ENCODE data around the gene PPARD. TPM values are rescaled to one million over a fixed set of nuclear protein-coding genes. Genes with fewer than 3 reads are reported as not detected.
A peak's percentile ranks its signal among the peaks of the same experiment; 100 is the strongest.
"Not testable (repeated sequence)": the region's sequence is repeated elsewhere in the genome, so short reads cannot be mapped to it uniquely, and the experiment has no call there.

Gene PPARD
- 38.5 TPM for total RNA-seq

DNA sequence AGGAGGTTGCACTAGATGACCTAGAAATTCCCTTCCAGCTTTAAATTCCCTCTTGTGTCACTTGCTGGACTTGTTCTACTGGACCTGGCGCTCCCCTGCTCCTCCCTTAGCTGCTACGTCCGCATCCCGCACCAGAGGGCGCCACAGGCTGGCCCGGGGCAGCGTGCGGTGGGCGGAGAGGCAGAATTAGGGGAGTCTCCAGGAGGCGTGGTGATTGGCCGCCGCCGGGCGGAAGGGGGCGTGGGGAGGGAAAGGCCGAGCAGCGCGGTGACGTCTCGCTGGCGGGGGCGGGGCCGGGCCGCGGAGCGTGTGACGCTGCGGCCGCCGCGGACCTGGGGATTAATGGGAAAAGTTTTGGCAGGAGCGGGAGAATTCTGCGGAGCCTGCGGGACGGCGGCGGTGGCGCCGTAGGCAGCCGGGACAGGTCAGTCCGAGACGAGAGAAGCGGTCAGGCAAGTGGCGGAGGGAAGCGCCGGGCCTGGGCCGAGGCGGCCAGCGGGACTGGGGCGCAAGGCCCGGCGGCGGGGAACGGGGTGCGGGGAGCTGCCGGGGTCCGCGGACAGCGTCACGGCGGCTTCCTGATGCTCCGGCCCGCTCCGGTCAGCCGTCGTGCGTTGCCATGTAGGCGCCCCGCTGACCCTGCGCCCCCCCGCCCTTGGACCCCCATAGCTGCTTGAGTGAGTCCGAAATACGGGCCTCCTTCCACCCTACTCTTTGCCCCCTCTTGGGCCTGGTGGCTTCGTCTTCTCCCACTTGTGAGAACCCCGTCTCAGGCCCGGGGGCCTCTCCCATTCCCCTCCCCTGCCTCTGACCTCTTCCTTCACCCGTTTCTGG is at the start of gene PPARD:
PPARD (plus strand) TSS at position 301 of the 834 bp plus-strand sequence. CDS start 68,530 bp downstream, outside the sequence.
- peak; percentile 99 for ATAC-seq

DNA sequence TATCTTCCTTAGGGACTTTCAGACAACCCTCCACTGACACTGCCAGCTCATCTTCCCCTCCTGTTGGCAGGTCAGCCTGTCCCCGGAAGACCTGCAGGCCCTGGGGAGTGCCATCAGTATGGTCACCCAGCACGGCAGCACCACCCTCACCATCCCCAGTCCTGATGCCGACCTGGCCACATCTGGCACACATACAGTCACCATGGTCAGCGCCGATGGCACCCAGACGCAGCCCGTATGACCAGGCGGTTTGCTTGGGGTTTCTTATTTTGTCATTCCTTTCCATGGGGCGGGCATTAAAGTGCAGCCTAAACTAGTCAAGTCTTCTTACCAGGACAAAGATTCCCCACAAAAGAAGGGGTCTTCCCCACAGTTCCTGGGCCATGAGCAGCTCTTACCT is 48.7 kb upstream of the PPARD start:
- ATAC-seq, result no peak

DNA sequence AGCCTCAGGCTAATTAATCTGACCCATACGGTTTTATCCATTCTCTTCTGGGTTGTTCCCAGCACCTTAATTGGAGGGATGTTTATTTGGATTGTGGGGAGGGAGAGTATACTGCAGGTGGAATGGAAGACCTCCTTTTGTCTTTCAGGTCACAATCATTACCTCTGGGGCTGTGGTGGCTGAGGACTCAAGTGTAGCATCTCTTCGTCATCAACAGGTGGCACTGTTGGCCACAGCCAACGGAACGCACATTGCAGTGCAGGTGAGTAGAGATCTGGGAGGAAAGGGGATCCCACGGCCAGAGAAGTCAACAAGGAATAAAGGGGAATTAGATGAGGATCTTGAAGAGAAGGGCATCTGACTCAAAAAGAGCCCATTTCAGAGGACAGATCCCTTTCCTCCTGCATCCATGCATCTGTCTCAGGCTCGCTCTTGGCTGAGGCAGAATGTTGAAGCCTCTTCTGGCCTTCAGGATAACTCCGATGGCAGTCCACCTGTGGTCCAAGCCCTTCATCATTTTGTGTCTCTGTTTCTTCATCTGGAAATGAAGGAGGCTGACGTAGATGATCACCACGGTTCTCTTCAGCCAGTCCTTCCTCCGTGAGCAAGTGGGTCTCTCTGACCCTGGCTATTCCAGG is 47.9 kb upstream of the PPARD start:
- ATAC-seq, result no peak

DNA sequence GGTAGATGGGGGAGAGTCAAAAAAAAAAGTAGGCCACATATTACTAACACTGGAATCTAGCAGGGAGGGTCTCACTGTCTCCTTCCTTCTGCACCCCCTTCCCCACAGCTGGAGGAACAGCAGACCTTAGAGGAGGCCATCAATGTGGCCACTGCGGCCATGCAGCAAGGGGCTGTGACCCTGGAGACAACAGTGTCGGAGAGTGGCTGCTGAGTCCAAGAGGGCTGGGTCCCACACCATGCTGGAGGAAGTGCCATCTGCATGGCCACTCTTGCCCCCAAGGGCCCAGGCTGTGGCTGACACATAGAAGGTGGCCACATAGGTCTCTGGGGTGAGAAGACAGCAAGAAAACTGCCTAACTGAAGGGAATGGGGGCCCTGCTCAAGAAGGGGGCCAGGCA is 47.3 kb upstream of the PPARD start:
- ATAC-seq, result no peak

DNA sequence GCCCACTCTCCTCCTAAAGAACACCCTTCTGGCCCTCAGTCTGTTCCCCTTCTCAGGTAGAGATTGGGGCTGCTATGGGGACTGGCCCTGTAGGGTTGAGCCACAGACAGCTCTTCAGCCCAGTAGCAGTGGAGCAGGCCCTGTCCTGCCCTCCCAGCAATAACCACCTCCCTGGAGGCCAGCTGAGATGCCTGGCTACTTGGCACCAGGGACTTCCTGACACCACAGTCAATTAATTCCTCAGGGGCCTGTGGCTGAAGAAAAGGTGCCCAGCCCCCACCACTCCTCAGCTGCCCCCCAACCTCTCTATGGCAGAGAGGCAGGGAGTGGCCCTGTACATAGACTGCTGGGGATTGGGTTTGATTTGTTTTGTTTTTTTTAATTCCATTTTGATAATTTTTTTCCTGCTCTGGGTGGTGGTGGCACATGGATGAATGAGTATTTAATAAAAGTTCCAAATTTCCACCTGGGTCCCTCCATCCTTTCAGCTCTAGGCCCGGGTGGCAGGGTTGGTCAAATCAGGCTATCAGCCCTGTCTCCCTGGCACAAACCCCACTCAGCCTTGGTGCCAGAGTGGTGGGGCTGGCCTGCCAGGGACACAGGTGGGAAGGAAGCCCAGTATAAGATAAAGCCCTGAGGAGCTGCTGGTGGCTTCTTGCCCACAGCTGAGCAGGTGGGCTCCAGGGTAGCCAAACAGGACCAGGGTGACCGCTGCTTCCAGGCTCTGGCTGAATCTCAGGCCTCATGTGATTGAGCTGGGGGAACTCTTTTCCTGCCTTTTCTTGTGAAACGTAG is 46.6 kb upstream of the PPARD start:
- ATAC-seq, result no peak

DNA sequence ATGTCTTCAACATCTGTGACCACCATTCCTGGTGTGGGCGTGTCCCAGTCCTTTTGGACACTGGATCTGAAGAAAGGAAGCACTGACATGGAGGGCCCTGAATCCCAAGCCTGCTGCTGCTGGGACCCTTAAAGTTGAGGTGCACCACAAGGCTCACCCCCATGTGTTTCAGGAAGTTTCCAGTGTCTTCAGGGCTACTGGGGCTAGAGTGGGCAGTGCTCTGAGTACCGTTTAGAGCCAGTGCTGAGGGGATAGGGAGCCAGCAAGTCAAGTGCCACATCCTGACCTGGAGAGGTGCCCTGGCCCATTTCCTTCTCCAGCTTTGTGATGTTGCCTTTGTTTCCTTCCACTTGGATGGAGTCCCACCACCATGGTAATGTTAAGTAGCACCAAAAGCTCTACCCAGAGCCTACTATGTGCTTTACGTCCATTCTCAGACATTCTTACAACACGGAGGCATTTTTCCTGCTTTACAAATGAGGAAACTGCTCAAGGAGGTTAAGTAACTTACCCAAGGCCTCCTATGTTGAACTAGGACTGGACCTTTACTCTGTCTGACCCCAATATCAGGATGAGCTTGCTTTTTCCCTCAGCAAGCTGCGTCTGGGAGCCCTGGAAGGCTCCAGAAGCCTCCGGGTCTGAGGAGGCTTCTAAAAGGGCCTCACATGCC is 45.3 kb upstream of the PPARD start:
- ATAC-seq, result no peak

DNA sequence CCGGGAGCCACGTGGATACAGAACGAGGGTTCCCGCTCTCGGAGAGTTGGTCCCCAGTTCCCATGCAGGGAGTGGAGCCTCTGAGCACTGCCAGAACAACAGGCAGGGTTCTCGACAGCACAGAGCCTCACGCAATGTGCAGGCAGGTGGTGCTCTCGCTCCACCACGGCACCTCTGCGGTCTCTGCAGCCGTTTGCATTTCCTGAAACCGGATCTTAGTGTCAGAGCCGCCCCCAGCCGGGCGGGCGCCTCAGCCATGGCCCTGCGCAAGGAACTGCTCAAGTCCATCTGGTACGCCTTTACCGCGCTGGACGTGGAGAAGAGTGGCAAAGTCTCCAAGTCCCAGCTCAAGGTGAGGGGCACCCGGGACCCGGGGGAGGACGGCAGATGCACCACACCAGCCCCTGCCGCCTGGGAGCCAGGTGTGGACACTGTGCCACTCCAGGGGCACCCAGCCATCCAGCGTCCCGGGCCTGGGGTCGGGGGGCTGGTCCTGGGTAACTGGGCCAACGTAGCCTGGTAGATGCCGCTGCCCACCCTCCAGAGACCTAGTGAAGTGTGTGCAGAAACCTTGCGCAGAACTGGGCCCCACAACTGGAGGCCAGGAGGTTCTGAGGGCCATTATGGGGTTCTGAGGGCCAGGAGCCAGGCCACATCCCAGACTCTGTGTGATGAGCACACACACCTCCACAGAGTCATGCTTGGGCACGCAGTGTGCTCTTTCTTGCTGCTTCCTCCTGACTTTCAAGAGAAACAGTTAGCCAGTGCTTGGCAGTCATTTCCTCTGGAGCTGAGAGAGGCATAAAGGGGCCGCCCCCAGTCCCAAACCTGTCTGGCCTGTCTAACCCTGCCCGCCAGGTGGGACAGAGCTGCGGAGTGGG is 44.5 kb upstream of the PPARD start, which contains the start of gene DEF6:
DEF6 (plus strand) TSS at position 218 of the 881 bp plus-strand sequence; CDS start at position 257, 39 bp downstream.
- peak; percentile 87 for ATAC-seq

DNA sequence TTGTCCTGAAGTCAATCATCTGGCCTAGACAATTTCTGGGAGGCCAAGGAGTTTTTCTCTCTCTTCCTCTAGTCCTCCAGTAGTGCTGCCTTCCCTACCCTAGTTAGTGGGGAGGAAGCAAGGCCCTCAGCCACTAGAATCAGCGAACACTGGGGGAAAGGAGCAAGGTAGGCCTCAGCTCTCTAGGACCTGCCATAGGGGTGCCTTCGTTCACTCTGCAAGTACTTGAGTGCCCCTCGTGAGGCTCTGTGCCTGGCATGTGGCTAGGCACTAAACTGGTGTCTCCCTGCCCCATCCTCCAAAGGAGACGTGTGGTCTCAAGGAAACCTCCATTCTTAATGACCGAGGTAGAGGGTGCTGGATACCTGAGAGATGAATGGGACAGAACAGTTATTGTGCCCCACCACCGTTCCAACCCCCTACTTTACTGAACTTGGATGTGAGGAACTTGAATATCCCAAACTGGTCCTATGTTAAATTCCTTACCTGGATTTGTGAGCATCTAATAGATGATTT is 43.7 kb upstream of the PPARD start:
- no peak for ATAC-seq

DNA sequence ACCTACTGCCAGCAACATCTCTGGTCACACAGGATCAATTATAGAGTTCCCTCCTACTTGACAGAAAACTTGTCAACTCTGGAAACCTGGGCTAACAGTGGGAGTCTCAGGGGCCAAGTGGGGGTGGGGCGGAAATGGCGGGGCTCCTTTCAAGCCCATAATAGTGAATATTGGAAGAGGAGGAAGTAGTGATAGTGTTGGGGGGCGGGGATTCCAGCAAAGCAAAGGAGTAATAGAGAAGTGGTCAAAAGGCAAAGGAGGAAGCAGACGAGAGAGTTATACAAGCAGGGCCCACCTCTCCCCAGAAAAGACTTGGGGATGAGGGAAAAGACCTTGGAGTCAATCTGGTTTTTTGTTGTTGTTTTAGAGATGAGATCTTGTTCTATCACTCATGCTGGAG is 42.7 kb upstream of the PPARD start:
- ATAC-seq, result no peak

DNA sequence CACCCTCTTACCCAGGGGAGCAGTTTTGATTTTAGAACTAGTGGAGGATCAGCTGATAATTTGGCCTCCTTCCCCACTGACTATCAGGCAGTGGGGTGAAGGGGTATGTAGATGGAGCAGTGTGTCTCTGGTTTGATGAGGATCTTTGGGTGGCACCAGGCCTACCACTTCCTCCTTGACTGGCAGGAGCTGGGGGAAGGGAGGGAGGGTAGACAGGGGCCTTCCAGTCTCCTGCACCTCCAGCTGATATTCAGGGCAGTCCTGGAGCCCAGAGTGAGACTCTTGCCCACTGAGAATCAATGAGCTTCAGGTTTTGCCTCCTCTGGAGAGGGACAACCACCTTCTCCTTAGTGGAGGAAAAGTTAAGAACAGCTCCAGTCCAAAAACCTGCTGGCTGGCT is 41.5 kb upstream of the PPARD start:
- ATAC-seq, result no peak

DNA sequence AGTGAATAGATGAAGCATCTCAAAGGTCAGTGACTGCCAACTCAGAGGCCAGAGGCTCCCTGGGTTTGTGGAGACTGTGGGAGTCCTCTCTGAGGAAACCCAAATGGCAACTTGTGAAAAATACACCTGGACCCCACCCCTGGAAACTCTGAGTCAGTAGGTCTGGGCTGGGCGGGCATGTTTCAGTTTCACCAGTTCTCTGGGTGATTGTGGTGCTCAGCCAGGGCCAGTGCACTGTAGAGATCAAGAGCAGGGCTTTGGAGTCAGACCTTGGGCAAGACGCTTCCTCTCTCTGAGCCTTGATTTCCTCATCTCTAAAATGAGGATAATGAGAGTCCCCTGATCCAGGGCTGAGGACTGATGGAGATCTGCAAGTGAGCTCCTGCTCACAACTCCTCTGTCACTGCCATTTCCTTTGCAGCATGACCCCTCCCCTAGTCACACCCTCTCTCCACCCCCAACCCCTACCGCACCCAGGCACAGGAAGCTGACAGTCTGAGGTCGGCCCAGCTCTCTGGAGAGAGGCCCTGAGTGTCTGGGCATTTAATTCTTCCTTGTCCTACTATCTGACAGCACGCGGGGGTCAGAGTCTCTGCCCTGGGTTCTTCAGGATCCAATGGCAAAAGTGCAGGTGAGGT is 39.6 kb upstream of the PPARD start:
- ATAC-seq, result peak; percentile 77

DNA sequence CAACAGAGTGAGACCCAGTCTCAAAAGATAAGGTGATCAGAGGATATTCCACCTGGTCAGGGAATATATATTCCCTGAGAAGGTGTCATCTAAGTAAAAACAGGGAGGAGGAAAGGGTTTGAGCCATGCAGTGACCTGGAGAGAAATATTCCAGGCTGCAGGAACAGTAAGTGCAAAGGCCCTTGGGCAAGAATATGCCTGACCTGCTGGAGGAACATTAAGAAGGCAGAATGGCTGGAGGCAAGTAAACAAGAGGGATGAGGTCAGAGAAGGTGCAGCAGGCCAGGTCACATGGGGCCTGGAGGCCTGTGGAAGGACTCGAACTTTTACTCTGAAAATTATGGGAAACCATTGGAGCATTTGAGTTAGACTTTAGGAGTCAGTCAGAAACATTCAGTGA is 38.1 kb upstream of the PPARD start:
- no peak for ATAC-seq

DNA sequence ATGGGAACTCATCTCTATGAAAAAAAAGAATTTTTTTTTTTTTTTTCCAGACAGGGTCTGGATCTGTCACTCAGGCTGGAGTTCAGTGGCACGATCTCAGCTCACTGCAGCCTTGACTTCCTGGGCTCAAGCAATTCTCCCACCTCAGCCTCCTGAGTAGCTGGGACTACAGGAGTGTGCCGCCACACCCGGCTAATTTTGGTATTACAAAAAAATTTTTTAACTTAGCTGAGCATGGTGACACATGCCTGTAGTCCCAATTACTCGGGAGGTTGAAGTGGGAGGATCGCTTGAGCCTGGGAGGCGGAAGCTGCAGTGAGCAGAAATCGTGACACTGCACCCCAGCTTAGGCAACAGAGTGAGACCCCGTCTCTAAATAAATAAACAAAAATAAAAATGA is 37.2 kb upstream of the PPARD start:
- no peak for ATAC-seq

DNA sequence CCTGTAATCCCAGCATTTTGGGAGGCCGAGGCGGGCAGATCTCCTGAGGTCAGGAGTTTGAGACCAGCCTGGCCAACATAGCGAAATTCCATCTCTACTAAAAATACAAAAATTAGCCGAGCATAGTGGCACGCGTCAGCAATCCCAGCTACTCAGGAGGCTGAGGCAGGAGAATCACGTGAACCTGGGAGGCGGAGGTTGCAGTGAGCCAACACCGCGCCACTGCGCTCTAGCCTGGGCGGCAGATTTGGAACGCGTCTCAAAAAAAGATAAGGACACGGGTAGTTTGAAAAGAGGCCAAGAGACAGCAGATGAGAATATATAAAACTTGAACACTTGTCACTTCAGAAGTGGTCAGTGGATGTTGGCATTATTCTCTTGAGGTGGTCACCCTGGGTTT is 35.2 kb upstream of the PPARD start:
- ATAC-seq, result not testable (repeated sequence)

DNA sequence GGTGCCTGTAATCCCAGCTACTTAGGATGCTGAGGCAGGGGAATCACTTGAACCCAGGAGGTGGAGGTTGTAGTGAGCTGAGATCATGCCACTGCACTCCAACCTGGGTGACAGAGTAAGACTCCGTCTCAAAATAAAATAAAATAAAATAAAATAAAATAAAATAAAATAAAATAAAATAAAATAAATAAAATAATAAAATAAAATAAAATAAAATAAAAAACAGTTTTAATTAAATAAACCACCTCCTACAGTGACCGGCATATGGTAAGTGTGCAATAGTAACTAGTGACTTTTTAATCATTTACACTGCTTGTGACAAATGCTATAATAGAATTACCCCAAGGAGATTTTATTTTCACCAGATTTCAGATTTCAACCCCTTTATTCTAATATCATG is 33.8 kb upstream of the PPARD start:
- ATAC-seq, result not testable (repeated sequence)

DNA sequence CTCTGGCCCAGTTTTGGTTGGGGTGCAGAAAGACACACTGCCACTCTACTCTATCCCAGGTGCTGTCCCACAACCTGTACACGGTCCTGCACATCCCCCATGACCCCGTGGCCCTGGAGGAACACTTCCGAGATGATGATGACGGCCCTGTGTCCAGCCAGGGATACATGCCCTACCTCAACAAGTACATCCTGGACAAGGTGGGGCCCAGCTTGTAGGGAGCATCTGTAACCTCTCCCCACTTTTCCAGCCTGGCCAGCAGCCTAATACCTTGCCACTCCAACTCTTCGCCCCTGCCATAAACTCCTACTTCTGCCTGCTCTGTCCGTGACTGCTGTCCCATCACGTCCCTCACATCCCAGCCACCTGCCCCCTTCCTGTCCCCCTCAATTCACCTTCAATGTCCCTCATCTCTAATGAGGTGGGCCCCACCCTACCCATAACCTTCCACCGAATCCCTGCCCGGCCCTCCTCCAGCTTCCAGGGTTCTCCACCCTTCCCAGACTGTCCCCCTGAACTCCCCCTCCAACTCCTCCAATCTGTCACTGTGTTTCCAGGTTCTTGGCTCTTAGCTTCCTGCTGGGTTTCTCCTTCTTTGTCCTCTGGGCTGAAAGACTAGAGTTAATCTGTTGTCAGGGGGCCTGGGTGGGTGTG is 32.6 kb upstream of the PPARD start:
- ATAC-seq, result no peak

DNA sequence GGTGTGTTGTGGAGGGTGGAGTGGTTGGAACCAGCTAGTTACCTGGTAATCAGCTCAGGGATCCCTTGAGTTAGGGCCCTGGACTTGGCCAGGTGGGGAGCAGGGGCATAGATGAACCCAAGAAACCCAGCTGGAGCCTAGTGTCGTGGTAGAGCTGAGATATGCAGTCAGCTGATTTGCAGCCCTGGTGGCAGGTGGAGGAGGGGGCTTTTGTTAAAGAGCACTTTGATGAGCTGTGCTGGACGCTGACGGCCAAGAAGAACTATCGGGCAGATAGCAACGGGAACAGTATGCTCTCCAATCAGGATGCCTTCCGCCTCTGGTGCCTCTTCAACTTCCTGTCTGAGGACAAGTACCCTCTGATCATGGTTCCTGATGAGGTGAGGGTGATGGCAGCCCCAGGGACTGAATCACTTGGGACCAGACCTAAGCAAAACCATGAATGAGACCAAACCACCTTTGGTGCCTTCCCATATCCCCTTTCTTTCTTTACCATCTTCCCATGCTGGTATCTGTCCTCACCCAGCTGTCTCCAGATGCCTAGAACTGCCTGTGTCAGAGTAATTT is 32.0 kb upstream of the PPARD start:
- ATAC-seq, result no peak

DNA sequence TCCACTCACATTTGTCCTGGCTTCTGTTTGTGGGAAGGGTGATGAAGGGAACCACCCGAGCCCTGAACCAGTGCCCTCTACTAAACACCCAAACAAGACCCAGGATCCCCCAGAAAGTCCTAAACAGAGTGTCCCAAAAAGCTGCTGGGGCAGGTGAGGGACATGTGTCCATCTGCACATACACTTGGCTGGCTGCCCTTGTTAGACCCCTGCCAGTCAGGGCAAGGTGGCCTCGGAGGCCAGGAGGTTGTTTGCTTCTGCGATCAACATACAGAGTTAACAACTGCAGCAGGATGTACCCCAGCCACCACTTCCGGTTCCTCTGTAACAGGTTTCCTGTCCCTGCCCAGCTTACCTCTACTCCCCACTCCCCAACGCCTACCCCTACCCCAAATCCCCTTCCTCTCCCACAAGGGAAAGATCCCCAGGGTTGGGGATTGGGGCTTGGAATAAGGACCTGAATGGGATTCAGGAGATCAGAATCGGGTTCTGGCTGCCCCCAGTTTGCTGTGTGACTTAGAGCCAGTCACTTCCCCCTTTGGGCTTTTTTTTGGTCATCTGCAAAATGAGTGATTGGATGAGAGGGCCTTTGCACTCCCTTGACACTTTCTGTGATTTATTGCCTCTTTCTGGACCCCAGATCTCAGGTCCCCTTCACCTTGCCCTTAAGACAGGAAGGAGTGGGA is 30.8 kb upstream of the PPARD start:
- peak; percentile 37 for ATAC-seq

DNA sequence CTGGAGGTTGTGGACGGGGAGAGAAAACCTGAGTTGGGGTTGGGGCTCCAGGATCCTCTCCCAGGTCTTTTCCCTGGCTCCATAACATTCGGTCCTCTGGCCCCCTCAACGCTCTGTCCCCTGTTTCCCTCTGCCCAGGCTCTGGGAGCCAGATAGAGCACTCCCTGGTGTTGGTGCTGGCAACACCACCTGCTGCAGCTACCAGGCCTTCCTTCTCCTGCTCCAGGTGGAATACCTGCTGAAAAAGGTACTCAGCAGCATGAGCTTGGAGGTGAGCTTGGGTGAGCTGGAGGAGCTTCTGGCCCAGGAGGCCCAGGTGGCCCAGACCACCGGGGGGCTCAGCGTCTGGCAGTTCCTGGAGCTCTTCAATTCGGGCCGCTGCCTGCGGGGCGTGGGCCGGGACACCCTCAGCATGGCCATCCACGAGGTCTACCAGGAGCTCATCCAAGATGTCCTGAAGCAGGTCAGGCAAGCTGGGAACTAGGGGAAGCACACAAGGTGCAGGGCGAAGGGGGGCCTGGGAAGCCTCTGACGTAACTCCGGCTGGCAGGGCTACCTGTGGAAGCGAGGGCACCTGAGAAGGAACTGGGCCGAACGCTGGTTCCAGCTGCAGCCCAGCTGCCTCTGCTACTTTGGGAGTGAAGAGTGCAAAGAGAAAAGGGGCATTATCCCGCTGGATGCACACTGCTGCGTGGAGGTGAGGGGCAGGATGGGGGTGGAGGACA is 30.1 kb upstream of the PPARD start:
- ATAC-seq, result peak; percentile 17
